Stimulated activated CD8-positive, alpha-beta memory T cell treated with anti-CD3 and anti-CD28 coated beads, Interleukin-7, amount 100 ng/mL, for 48 hours (primary cell): Measurements from ENCODE around the gene PGC.

Experiments
- DNase-seq, 2 donors: peaks; one replicate each; pipeline ENCODE4 v3.0.0-alpha.2; 2020; ENCODE audit warnings: low read depth in 1 of 2; ENCODE audit errors: extremely low read depth in 1 of 2

PGC gene

DNA sequence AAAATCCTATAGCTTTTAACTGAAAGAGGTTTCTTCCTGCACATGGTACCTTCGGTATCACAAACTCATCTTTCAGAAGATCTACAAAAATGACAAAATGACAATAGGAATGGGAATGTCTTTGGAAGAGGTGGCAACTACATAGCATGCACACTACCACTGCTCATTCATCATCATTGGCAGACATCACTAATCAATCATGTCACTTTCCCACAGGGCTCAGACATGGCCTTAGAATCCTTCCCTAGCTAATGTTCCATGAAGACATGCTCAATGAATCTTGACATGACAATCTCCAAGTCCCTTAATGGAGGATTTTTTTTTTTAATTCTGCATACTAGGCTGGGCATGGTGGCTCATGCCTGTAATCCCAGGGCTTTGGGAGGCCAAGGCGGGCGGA lies 3.2 kb upstream of the PGC start:
- no peak for DNase-seq

DNA sequence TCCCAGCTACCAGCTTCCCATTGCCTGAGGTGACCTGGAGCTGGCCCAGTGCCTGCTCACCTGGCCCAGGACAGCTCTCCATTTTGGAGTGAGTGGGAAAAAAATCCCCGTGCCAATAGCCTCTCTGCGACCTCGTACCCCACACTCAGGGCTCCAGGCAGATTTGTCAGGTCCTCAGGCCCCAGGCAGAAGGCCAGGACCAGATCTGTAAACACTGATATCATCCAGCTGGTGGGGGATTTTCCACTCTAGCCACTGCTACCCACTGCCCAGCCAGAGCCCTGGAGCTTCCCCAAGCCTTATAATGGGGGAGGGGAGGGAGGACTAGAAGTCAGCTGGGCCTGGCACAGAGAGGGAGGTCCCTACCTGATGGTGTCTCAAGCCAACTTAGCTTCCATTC lies 1.3 kb upstream of the PGC start:
- no peak for DNase-seq

GRCh38 chr6:41748102-41748477 lies 893 bp upstream of the PGC start:
- DNase-seq, result no peak

DNA sequence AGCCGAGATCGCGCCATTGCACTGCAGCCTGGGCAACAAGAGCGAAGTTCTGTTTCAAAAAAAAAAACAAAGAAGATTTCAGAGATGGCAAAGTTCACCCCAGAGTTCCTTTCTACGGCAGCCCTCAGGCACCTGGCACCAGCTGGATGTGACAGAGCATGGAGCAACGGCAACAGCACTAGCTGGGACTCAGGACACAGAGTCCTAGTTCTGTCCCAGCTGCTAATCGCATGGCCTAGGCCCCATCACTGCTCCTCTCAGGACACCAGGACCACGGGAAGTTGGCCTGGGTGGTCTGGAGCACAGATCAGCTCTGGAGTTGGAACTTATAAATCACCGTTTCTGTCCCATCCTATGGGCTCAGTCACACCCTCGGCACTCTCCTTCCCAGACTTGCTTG lies 1.1 kb downstream of the PGC start:
- DNase-seq, result no peak

DNA sequence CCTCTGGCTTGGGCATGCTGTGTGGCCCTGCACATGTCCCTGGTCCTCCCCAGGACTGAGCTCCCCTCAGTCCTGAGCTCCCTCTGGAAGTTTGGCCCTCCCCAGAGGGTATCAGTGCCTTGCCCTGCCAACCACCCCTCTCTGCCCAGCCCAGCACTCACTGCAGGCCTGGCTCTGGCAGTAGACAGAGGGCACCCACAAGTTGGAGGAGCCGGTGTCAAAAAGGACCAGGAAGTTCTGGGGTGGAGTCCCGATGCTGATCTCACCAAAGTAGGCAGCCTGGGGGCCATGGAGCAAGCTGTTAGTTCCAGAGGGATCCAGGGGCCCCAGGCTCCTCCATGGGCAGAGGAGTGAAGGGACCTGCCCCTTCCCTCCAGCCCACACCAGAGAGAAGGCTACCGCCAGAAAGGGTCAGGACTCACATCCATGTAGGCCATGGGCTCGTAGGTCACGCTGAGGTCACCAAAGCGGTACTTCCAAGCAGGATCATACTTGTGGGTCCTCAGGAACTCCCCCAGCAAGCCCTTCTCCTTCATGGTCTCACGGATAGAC lies 2.9 kb downstream of the PGC start:
- no peak for DNase-seq

DNA sequence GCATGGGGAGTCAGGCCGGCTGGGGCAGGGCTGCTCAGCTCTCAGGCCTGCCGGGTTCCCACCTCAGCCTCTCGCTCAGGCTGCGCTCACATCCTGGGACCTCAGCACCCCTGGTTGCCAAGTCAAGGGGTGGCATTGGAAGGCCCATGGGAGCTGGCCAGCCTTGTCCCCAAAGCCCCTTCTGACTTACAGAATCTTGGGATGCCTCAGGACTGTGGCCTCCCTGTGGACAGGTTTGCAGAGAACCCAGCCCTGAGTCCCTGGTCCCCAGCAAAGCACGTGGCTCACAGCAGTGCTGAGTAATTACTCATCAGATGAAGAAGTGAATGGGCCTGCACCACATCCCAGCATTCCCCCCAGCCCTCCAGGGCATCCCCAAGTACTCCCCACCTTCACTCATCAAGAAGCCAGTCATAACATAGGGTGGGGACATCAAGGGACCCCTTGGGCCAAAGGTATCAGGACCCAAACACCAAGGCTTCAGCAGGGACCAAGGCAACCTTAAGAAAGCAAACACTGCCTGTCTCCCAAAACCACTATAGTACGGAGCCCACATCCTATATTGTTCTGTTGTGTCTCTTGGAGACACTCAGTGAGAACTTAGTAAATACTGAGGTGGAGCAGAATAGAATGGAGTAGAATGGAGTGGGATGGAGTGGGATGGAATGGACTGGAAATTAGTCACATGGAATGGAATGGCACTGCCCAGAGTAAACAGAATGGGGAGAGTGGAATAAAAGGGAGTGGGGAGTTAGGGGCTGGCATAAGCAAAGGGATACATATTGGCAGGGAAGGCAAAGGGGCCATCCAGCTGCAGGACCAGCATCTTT lies 3.6 kb downstream of the PGC start:
- DNase-seq, result no peak

- DNase-seq, result no peak
Measured at GRCh38 chr6:41741625-41742490, 5.3 kb downstream of the PGC start.

DNA sequence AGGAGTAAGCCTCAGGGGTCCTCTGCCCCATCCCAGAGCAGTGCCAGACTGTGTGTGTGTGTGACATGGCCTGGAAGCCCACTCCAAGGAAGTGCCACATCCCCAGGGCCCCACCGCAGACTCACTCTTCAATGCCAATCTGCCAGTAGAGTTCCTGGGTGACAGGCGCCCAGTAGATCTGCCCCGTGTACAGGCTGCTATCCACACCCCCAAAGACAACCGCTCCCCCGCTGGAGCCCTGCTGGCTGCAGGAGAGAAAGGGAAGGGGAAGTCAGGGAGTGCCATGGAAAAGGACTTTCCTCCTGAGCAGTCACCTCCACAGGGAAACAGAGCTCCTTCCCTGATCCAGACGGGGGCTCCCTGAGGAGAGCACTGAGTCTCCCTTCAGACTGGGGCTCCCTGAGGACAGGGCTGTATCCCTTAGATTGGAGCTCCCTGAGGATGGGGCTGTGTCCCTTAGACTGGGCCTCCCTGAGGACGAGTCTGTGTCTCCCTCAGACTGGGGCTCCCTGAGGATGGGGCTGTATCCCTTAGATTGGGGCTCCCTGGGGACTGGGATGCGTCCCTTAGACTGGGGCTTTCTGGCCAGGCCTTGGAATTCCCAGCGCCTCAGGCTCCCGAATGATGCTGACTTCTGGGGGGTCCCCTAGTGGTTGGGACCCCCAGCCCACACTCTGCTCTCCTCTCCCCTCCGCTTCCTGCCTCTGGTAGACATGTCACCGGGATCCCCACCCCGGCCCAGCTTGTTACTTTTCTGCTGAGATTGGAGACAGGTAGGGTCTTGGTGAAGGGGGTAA lies 6.6 kb downstream of the PGC start:
- no peak for DNase-seq

- no peak for DNase-seq
Measured at GRCh38 chr6:41739041-41739440, 8.2 kb downstream of the PGC start.

DNA sequence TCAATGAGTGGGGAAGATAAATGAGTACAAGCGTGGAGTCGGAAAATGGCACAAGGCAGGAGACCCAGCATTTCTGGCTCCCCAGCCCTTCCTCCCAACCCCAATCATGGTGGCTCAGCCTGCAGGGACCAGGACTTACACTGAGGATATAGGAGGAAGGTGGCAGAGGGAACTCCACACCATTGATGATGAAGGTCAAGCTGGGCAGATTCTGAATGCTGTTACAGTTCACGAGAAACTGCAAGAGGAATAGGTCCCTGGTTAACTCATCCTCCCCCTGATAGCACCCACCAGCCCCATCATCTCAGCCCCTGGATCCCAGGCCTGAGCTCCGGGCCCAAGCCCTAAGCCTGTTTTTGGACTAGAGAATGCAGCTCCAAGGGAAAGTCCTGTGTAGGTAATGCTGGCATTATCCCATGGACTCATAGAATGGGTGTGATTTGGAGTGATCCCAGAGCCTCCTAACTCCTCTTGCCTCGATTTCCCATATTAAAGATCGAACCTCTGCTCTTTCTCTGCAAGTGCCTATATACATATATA lies 9.5 kb downstream of the PGC start:
- DNase-seq, result no peak

- DNase-seq, result no peak
Measured at GRCh38 chr6:41736800-41737555, 10.2 kb downstream of the PGC start.

DNA sequence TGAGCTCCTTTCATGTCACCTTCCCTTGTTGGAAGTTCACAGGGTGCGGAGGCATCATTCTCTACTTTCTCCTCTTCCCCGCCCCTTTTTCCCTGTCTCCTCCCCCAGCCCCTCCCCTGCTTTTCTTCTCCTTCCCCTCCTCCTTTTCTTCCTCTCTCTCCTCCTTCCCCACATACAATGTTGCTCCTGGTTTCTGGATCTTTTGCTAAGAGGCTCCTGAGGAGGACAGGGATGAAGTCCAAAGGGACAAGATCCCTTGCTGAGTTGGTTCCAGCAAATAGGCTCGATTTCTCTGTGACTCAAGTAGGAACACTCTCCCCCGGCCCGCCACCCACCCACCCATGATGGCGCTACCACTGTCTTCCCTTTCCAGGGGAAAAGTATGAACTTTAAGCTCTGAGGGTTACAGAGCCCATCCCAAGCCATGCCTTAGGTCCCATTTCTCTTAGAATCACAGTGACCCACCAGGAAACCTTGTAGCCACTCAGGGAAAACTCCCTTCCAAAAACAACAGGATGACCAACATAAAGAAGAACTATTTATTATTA lies 10.9 kb downstream of the PGC start:
- no peak for DNase-seq

GRCh38 chr6:41735427-41736185 lies 11.6 kb downstream of the PGC start, which contains the start of gene TFEB:
Gene TFEB, minus strand, starts transcription at chr6:41735608. Its CDS starts 44,395 bp downstream, at chr6:41691213.
- peak; percentile 83 to 86 for DNase-seq

DNA sequence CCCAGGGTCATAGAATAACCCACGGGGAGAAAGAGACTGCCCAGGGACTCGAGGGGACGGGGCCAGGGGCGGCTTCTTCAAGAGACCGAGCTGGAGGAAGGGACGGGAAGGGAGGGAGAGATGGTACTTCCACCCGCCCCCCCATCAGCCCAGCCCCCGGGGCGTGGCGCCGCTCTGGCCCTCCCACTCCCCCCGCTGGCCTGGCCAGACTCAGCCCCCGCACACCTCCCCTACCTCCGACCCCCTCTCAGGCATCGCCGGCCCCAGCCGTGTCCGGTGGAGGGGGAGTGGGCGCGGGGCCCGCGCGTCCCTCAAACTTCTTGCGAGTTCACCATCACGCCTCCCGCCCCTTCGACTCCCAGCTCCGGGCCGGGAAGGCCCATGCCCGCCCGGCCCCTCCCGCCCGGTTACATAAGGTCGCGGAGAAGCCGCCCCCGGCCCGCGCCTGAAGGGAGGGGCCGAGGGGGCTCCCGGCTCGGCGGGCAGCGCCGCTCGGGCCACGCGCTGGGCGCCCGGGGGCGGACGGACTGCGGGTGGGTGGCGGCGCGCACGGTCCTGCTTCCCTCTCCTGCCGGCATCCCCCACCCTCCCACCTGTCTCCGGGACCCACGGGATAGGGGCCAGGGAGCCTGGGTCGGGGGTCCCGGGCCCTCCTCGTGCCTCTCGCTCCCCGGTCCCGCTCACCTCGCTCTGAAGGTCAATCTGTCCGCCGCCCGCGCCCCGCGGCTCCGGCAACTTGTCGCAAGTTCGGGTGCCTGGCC lies 12.4 kb downstream of the PGC start:
- peak; percentile 41 to 56 for DNase-seq

- DNase-seq, result peak in 1 of 2 donors; percentile 37
Measured at GRCh38 chr6:41733707-41734665, 13.2 kb downstream of the PGC start.

DNA sequence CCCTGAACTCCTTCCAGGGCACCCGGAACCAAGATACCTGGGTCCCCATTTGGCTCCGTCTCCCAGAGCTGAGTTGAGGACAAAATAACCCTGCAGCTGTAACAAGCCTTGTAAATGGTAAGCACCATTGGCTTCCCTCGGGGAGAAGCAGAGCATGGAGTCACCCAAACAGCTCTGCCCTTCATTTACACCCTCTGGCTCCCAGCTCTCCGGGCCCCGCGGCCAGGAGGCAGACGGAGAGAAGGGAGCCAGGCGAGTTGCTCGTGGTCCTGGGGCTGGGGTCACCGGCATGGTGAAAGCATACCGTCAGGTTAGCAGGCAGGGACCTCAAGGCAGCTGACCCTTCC lies 13.9 kb downstream of the PGC start:
- DNase-seq, result no peak
